ENCODE measurements around the gene OTUB1. TPM values are rescaled to one million over a fixed set of nuclear protein-coding genes. Genes with fewer than 3 reads are reported as not detected.

Gene OTUB1
- total and polyA plus RNA-seq, 11 donors = 46.7 to 83.1 (median 54.5) TPM

DNA sequence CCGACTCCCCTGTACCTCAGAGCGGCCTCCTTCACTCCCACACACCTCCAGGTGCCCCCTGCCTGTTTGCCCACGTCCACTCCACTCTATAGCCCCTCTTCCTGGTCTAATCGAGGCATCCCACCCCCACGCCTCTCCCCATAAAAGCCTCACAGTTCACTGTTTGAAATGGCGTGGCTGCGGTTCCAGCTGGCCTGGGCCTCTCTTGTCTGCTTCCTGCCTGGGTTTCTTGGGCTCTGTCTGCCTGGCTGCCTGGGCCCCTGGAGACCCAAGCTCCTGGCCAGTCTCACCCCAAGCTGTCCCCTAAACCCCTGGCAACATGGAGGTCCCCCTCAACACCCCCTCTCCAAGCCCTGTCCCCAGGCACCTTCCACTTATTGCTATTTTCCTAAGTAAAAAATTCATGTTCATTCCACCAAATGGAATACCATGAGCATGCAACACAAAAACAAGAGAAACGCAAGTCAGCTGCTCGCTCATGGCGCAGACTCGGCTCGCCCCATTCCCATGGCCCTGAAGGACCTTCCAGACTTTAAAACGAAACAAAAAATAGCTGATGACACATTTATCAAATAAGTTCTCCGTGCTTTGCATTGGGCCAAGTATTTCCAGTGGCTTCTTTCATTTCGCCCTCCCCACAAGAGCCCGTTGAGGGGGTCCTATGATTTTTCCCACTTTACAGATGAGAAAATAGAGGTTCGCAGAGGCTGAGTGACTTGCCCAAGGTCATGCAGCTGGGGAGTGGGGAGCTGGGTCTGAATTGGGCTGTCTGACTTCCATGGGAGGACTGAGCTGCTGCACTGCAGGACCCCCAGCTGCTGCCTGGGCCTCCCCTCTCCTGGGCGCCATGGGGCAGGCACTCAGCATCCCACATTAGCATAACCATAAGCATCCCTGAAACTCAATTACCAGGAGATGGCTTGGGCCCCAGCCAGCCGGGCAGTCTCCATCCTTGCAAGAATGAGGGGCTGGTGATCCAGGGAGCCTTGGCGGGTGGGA, 37.8 kb downstream of the OTUB1 start:
- ATAC-seq (peak in 1 of 4 donors; percentile 7), DNase-seq (no peak)
- H3K27me3 ChIP-seq = peaks cover 0 to 9% (median 0%) of the 10 kb centered on the region in 9 donors
- H3K27ac ChIP-seq = peak overlapping the region in 11 of 12 donors; percentile 0 to 67 (median 61)
- no peak for TF ChIP-seq POLR2A (IDR thresholded peaks at IDR 0.05)
- TF ChIP-seq, protein P1, sequence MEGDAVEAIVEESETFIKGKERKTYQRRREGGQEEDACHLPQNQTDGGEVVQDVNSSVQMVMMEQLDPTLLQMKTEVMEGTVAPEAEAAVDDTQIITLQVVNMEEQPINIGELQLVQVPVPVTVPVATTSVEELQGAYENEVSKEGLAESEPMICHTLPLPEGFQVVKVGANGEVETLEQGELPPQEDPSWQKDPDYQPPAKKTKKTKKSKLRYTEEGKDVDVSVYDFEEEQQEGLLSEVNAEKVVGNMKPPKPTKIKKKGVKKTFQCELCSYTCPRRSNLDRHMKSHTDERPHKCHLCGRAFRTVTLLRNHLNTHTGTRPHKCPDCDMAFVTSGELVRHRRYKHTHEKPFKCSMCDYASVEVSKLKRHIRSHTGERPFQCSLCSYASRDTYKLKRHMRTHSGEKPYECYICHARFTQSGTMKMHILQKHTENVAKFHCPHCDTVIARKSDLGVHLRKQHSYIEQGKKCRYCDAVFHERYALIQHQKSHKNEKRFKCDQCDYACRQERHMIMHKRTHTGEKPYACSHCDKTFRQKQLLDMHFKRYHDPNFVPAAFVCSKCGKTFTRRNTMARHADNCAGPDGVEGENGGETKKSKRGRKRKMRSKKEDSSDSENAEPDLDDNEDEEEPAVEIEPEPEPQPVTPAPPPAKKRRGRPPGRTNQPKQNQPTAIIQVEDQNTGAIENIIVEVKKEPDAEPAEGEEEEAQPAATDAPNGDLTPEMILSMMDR (IDR thresholded peaks at IDR 0.05) = no peak
- intact Hi-C loops (cut with DNase I) = loop anchor here in 1 of 10 donors (5.0 kb wide), 1 partner anchor 108 kb away; no protein-coding TSS in a partner anchor
- no peak overlapping the region for H3K4me3 ChIP-seq
- WGBS, 4 donors = 78 to 83% (median 79%) methylated on average over 19 to 20 of the region's 20 CpGs
- H3K4me1 ChIP-seq = peaks cover 0 to 32% (median 16%) of the 10 kb centered on the region in 12 donors
- no peaks in the 10 kb centered on the region for H3K9me3 ChIP-seq
- no peaks in the 10 kb centered on the region for H3K36me3 ChIP-seq

DNA sequence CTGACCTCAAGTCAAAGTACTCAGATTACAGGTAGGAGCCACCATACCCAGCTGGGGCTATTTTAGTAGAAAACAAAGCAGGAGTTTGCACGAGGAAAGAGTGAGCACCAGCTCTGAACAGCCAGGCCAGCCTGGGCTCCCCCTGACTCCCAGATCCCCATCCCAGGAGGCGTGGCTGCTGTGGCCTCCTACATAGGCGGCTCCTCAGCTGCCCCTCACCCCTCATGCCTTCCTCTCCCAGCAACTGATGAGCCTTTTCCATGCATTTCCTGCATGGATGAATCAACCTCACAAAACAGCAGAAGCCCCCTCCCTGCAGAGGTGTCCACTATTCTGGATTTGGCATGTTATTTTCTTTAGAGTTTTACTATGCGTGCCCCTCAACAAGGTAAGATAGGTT, 39.0 kb downstream of the OTUB1 start:
- DNase-seq = no peak
- no peak for ATAC-seq
- no peaks in the 10 kb centered on the region for H3K9me3 ChIP-seq
- H3K27ac ChIP-seq = no peak overlapping the region
- peaks cover 0 to 13% (median 0%) of the 10 kb centered on the region in 9 donors for H3K27me3 ChIP-seq
- intact Hi-C loops (cut with DNase I) = no loop called here
- no peaks in the 10 kb centered on the region for H3K36me3 ChIP-seq
- no peak overlapping the region for H3K4me3 ChIP-seq
- TF ChIP-seq POLR2A (IDR thresholded peaks at IDR 0.05) = no peak
- TF ChIP-seq, protein P1 (IDR thresholded peaks at IDR 0.05) = no peak
- H3K4me1 ChIP-seq = peaks cover 0 to 24% (median 14%) of the 10 kb centered on the region in 12 donors
- 86 to 94% (median 91%) methylated on average over 4 of the region's 4 CpGs for WGBS, 4 donors

DNA sequence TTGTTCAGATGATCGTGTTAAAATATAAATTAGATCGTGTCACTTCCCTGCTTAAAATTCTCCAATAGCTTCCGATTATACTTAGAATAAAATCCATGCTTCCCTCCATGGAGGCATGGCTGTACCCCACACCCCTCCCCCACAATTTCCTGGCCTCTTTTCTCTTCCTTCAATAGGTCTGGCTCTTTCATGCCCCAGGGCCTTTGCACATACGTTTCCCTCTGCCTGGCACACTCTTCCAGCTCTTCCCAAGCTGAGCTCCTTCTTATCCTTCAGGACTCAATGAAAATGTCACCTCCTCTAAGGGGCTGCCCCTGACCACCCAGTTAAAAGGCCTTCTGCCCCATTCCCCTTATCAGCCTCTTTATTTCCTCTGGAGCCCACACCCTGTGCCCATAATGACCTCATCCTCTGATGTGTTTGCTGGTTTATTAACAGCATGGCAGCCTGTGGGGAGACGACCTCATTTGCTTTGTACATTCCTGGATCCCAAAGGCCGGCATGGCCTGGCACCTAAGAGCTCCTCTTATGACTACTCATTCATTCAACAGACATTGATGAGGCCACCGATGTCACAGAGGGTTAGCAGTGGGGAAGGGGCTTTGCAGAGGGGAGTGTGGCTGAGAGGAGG, 40.5 kb downstream of the OTUB1 start:
- WGBS, 4 donors = 86 to 91% (median 90%) methylated on average over 7 of the region's 7 CpGs
- intact Hi-C loops (cut with DNase I) = no loop called here
- H3K9me3 ChIP-seq = no peaks in the 10 kb centered on the region

More for the DNA sequence above, 40.5 kb downstream of the OTUB1 start:
- H3K4me1 ChIP-seq = peaks cover 0 to 21% (median 9%) of the 10 kb centered on the region in 12 donors
- TF ChIP-seq POLR2A (IDR thresholded peaks at IDR 0.05) = no peak
- TF ChIP-seq, protein P1 (IDR thresholded peaks at IDR 0.05) = no peak
- DNase-seq = no peak
- H3K4me3 ChIP-seq = no peak overlapping the region
- no peaks in the 10 kb centered on the region for H3K36me3 ChIP-seq
- H3K27me3 ChIP-seq = peaks cover 0 to 13% (median 0%) of the 10 kb centered on the region in 9 donors
- ATAC-seq = no peak
- no peak overlapping the region for H3K27ac ChIP-seq

Measured in heart left ventricle (tissue), 16 donors.